Fibroblast of the aortic adventitia (primary cell): ENCODE measurements around the gene DDX17. TPM values are rescaled to one million over a fixed set of nuclear protein-coding genes. Genes with fewer than 3 reads are reported as not detected.

Experiments
- DNase-seq: peaks from one replicate; pipeline ENCODE4 v3.0.0-alpha.2; 2010; ENCODE audit warnings: low read depth
- H3K4me3 ChIP-seq: 2 replicates; pipeline ENCODE4 v1.5.1; 2011; ENCODE audit warnings: low read depth, mild to moderate bottlenecking, control low read depth, low read length, moderate library complexity
- CTCF ChIP-seq: IDR thresholded peaks from 2 replicates; pipeline ENCODE4 v1.5.1; 2011; ENCODE audit warnings: mild to moderate bottlenecking, low read length, control low read depth, inconsistent platforms; ENCODE audit not compliant: insufficient read depth
- total RNA-seq: library from RNA; depleted of rRNA; stranded (reverse); fragments of >200 nt; gene quantifications from 2 replicates; pipeline ENCODE4 v1.2.3, GENCODE V29; 2012; ENCODE audit warnings: low replicate concordance

Gene DDX17
- 322 and 701 TPM in 2 replicates for total RNA-seq

DNA sequence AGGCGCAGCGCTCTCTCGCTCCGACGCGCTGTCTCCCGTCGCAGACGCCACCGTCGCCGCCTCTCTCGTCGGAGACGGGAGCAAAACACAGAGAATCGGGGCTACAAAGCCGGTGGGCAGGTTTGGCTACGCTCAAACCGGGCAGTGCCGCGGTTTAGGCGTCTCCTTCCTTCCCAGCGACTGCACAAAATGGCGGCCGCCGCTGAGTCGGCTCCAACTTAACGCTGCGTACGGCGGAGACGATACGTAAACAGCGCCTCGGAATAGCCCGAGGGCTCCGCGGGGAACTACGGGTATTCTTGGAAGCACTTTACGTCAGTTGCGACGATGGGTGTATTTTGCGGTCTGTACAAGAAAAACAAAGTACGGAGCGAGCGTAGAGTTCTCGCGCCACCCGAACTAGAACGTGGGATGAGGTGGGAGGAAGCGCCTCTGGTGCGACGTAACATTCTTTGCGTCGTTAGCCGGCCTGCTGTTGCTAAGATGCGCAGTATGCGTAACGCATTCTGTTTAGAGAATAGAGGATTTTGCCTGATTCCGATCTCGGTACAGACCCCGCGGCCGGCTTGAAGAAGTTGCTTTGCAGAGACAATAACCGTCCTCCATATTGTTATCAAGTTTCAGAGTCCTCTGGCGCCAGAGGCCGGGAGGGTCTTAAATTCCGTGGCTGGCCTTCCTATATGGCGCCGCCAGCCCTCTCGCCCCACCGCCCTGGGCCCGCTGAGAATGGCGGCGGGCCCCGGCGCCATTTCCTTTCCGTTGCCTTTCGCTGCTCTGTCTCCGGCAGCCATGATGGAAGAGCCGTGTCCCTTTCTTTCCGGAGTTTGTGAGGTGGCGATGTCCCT is at the start of gene DDX17:
TSS of gene DDX17 (minus strand) at position 194 of the 845 bp plus-strand sequence.
- DNase-seq = peak; percentile 99
- TF ChIP-seq CTCF = no peak
- H3K4me3 ChIP-seq = peak within 1 kb of the TSS; percentile 89

DNA sequence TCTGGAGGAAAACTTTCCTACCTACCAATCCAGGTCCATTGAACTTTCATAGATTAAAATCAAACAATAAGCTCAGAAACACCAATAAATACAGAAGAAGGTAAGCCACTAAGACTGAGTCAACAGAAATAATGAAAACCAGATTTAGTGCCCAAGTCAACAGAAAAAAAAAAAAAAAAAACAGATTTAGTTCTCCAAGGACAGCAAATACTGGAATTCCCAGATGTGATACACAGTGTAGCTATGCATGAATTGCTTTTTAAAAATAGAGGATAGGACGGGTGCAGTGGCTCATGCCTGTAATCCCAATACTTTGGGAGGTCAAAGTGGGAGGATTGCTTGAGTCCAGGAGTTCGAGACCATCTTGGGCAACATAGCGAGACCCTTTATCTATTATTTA is 48.2 kb upstream of the DDX17 start:
- H3K4me3 ChIP-seq = no peak overlapping the region
- DNase-seq = peak; percentile 82
- TF ChIP-seq CTCF = no peak

GRCh38 chr22:38549101-38549894 is 43.2 kb upstream of the DDX17 start:
- DNase-seq = no peak
- no peak overlapping the region for H3K4me3 ChIP-seq
- TF ChIP-seq CTCF = no peak

DNA sequence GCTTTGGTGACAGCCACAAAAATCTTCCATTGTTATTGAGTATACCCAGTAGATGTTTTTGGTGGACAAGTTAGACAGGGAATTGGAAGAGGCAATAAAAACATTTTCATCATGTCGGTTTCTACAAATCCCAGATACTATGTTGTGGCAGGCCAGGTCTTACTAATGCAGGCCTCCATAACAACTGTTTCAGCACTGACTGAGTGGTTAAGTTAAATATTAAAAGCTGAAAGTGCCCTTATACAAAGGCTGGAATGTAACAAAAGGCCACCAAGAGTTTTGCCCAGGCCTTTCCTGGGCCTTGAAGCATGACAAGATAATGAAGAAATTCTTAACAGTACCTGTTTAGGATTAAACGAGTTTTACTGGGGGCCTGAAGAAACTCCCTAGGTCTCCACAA is 34.6 kb upstream of the DDX17 start:
- H3K4me3 ChIP-seq = no peak overlapping the region
- no peak for DNase-seq
- no peak for TF ChIP-seq CTCF

- DNase-seq = no peak
- H3K4me3 ChIP-seq = no peak overlapping the region
- TF ChIP-seq CTCF = no peak
Observed at GRCh38 chr22:38531251-38531938, 25.3 kb upstream of the DDX17 start.

DNA sequence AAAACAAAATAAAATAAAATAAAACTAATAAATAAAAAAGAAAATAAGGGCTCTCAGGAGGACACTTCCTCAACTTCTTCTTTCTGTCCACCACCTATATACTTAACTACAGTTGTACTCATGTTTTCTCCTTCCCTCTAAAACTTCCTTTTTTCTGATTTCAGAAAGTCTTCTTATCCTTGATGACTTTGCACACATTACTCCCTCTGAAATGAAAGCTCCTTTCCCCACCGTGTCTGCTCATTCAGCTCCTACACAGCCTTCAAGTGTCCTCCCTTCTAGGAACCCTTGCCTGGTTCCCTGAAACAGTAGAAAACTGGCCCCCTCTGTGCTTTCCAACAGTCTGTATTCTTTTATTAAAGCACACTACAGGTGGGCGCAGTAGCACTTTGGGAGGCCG is 18.3 kb upstream of the DDX17 start:
- no peak overlapping the region for H3K4me3 ChIP-seq
- no peak for TF ChIP-seq CTCF
- no peak for DNase-seq
